Caco-2 (cell line): ENCODE results near the gene SPATS2L. TPM values are rescaled to one million over a fixed set of nuclear protein-coding genes. Genes with fewer than 3 reads are reported as not detected.

Source experiments
- BruUV-seq: library from RNA; stranded (reverse); fragments of 400-500 nt; replicated peaks from 2 replicates; lab custom pipeline; 2021; lab: Mats Ljungman, UMichigan
- CTCF ChIA-PET: fragments of 300-600 bp; sonication (Branson Sonifier 250); formaldehyde crosslinking; loops from one replicate; lab custom pipeline; 2022; ENCODE audit warnings: antibody characterized with exemption; lab: Charles Lee
- POLR2A ChIA-PET: fragments of 300-600 bp; sonication (Branson Sonifier 250); formaldehyde crosslinking; loops from one replicate; lab custom pipeline; 2022; ENCODE audit warnings: antibody characterized with exemption; lab: Charles Lee
- DNase-seq, 2 experiments: peaks; one replicate each; pipeline versions ENCODE4 v3.0.0 to v3.0.0-alpha.2; 2020 to 2022
- H3K27me3 ChIP-seq: replicated peaks from 2 replicates; pipeline ENCODE4 v1.6.0; 2011; ENCODE audit warnings: low read length; ENCODE audit not compliant: control insufficient read depth, insufficient read depth
- H3K36me3 ChIP-seq: 2 replicates; pipeline ENCODE4 v1.5.1; 2011; ENCODE audit warnings: low read length; ENCODE audit not compliant: control insufficient read depth, insufficient read depth
- H3K4me1 ChIP-seq: fragments of 250-450 bp; sonication (Bioruptor Pico); 2 replicates; pipeline ENCODE4 v1.5.1; 2020; ENCODE audit warnings: mild to moderate bottlenecking
- H3K4me3 ChIP-seq: 2 replicates; pipeline ENCODE4 v1.5.1; 2011; ENCODE audit warnings: low read depth, mild to moderate bottlenecking, control low read depth, low read length
- H3K9me3 ChIP-seq: fragments of 250-450 bp; sonication (Bioruptor Pico); 2 replicates; pipeline ENCODE4 v1.5.1; 2020; ENCODE audit warnings: mild to moderate bottlenecking, moderate library complexity
- H3K27ac Mint-ChIP-seq: one replicate; pipeline ENCODE4 v1.8.0; 2022; ENCODE audit warnings: mixed read lengths; ENCODE audit not compliant: unreplicated experiment
- H3K27me3 Mint-ChIP-seq: one replicate; pipeline ENCODE4 v1.8.0; 2022; ENCODE audit warnings: mixed read lengths; ENCODE audit not compliant: insufficient read depth, unreplicated experiment
- H3K36me3 Mint-ChIP-seq: one replicate; pipeline ENCODE4 v1.8.0; 2022; ENCODE audit warnings: mild to moderate bottlenecking, mixed read lengths; ENCODE audit not compliant: insufficient read depth, unreplicated experiment
- H3K4me1 Mint-ChIP-seq: one replicate; pipeline ENCODE4 v1.8.0; 2022; ENCODE audit warnings: low read depth, mixed read lengths; ENCODE audit not compliant: unreplicated experiment
- H3K4me3 Mint-ChIP-seq: one replicate; pipeline ENCODE4 v1.8.0; 2022; ENCODE audit warnings: mild to moderate bottlenecking, moderate library complexity, mixed read lengths; ENCODE audit not compliant: unreplicated experiment
- H3K9me3 Mint-ChIP-seq: one replicate; pipeline ENCODE4 v1.8.0; 2022; ENCODE audit warnings: mixed read lengths; ENCODE audit not compliant: unreplicated experiment
- CTCF ChIP-seq, 2 experiments: fragments of 200-600 bp in 1 of 2; IDR thresholded peaks; 1 replicate in 1 of 2; 2 replicates in 1 of 2; pipeline versions ENCODE4 v1.5.1 to v1.8.0; 2011 to 2022; ENCODE audit warnings: antibody characterized with exemption in 1 of 2, control low read depth in 1 of 2, inconsistent platforms in 1 of 2, low read depth in 1 of 2, low read length in 1 of 2, mild to moderate bottlenecking in 1 of 2, moderate library complexity in 1 of 2; ENCODE audit not compliant: insufficient read depth in 1 of 2, severe bottlenecking in 1 of 2, unreplicated experiment in 1 of 2
- intact Hi-C: fragments of 100-400 bp; cut with micrococcal nuclease; formaldehyde crosslinking; loops from one replicate; pipeline ENCODE4 v1.10.0; 2022; ENCODE audit not compliant: unreplicated experiment
- total RNA-seq: library from RNA; stranded (reverse); gene quantifications from 2 replicates; pipeline ENCODE4 v1.2.3, GENCODE V29; 2022

SPATS2L gene
- total RNA-seq, 1 experiment from 2014 or later, result 196 TPM

- no peaks in the 10 kb centered on the region for H3K27me3 ChIP-seq
- Mint-ChIP-seq H3K4me1 (peaks cover 68% of the 10 kb centered on the region), H3K27me3 (no peaks in the 10 kb centered on the region), H3K4me3 (no peak overlapping the region), H3K27ac (peak overlapping the region; percentile 64), H3K9me3 (no peaks in the 10 kb centered on the region), H3K36me3 (peaks cover 42% of the 10 kb centered on the region)
- no peak for TF ChIP-seq CTCF (IDR thresholded peaks at IDR 0.05; ENCODE audit: insufficient read depth in 1 of 2, low read depth in 1 of 2, low read length in 1 of 2, severe bottlenecking in 1 of 2, unreplicated experiment in 1 of 2)
- no peak overlapping the region for H3K4me3 ChIP-seq
- H3K9me3 ChIP-seq, result no peaks in the 10 kb centered on the region
- DNase-seq, result no peak
- CTCF ChIA-PET, result no interaction called here
- no peaks in the 10 kb centered on the region; the same call in 1 of the 2 replicates for H3K36me3 ChIP-seq
- H3K4me1 ChIP-seq, result peaks cover 90% of the 10 kb centered on the region
- POLR2A ChIA-PET, result interaction anchor here (0.6 kb wide), 1 partner anchor 56 kb away, joined by 3 read pairs; no protein-coding TSS in a partner anchor
- BruUV-seq, result no TSS peak
- intact Hi-C loops, result no loop called here
These were observed 8.6 kb downstream of the SPATS2L start for GRCh38 chr2:200314976-200315567.

- Mint-ChIP-seq H3K4me3 (no peak overlapping the region), H3K9me3 (no peaks in the 10 kb centered on the region), H3K27ac (peak overlapping the region; percentile 54), H3K4me1 (peaks cover 49% of the 10 kb centered on the region), H3K36me3 (peaks cover 42% of the 10 kb centered on the region), H3K27me3 (no peaks in the 10 kb centered on the region)
- Histone ChIP-seq H3K27me3 (no peaks in the 10 kb centered on the region), H3K36me3 (no peaks in the 10 kb centered on the region; the same call in 1 of the 2 replicates), H3K4me3 (no peak overlapping the region), H3K4me1 (peaks cover 89% of the 10 kb centered on the region), H3K9me3 (no peaks in the 10 kb centered on the region)
- no peak for DNase-seq
- no peak for TF ChIP-seq CTCF (IDR thresholded peaks at IDR 0.05; ENCODE audit: insufficient read depth in 1 of 2, low read depth in 1 of 2, low read length in 1 of 2, severe bottlenecking in 1 of 2, unreplicated experiment in 1 of 2)
- ChIA-PET POLR2A (no interaction called here), CTCF (no interaction called here)
- intact Hi-C loops, result no loop called here
- no TSS peak for BruUV-seq
These were observed 11.5 kb downstream of the SPATS2L start for GRCh38 chr2:200317975-200318374.

- Mint-ChIP-seq H3K27ac (peak overlapping the region; percentile 54), H3K4me3 (peak overlapping the region; percentile 47), H3K4me1 (peaks cover 48% of the 10 kb centered on the region), H3K36me3 (peaks cover 44% of the 10 kb centered on the region), H3K9me3 (no peaks in the 10 kb centered on the region), H3K27me3 (no peaks in the 10 kb centered on the region)
- no peak for TF ChIP-seq CTCF (IDR thresholded peaks at IDR 0.05; ENCODE audit: insufficient read depth in 1 of 2, low read depth in 1 of 2, low read length in 1 of 2, severe bottlenecking in 1 of 2, unreplicated experiment in 1 of 2)
- Histone ChIP-seq H3K27me3 (no peaks in the 10 kb centered on the region), H3K4me3 (no peak overlapping the region), H3K4me1 (peaks cover 92% of the 10 kb centered on the region), H3K36me3 (no peaks in the 10 kb centered on the region; the same call in 1 of the 2 replicates), H3K9me3 (no peaks in the 10 kb centered on the region)
- no peak for DNase-seq
- CTCF ChIA-PET, result interaction anchor here (1.1 kb wide), 1 partner anchor 10 kb away, joined by 4 read pairs; no protein-coding TSS in a partner anchor
- POLR2A ChIA-PET, result interaction anchor here (0.5 to 0.8 kb wide), 2 partner anchors 13 to 429 kb away, joined by 3 read pairs; partner anchors contain the start of gene SPATS2L
- BruUV-seq, result no TSS peak
- intact Hi-C loops, result loop anchor here (1.0 kb wide), 1 partner anchor 33 kb away; no protein-coding TSS in a partner anchor
These were observed 12.5 kb downstream of the SPATS2L start for GRCh38 chr2:200318940-200319435.
